Measurements from ENCODE around the gene DOCK11. TPM values are rescaled to one million over a fixed set of nuclear protein-coding genes. Genes with fewer than 3 reads are reported as not detected.

Gene DOCK11
- total RNA-seq, 6 experiments from 2014 or later: 1.1 to 4.4 (median 3.2) TPM

GRCh38 chrX:118679290-118679689 is 183.7 kb downstream of the DOCK11 start:
- TF ChIP-seq POLR2A (IDR thresholded peaks at IDR 0.05): no peak
- no peak for TF ChIP-seq CTCF (IDR thresholded peaks at IDR 0.05)
- WGBS (ENCODE audit: insufficient coverage, low coverage, low lambda C conversion rate, missing lambda C conversion rate): 56% methylated on average over 1 of the region's 1 CpG
- intact Hi-C loops (cut with DNase I): no loop called here

GRCh38 chrX:118682258-118683014 is 186.8 kb downstream of the DOCK11 start:
- H3K9me3 ChIP-seq: no peaks in the 10 kb centered on the region
- no peaks in the 10 kb centered on the region for H3K27me3 ChIP-seq
- peaks cover 0 to 6% (median 2%) of the 10 kb centered on the region in 4 donors for H3K4me1 ChIP-seq
- H3K27ac ChIP-seq: no peak overlapping the region
- intact Hi-C loops (cut with DNase I): no loop called here
- peak; percentile 45 to 73 (median 58) for ATAC-seq
- H3K4me3 ChIP-seq: no peak overlapping the region
- H3K36me3 ChIP-seq: no peaks in the 10 kb centered on the region
- TF ChIP-seq CTCF (IDR thresholded peaks at IDR 0.05) (no peak), POLR2A (IDR thresholded peaks at IDR 0.05) (no peak)
- DNase-seq: no peak
- 23% methylated on average over 2 of the region's 2 CpGs for WGBS (ENCODE audit: insufficient coverage, low coverage, low lambda C conversion rate, missing lambda C conversion rate)

More at GRCh38 chrX:118679290-118679689, 183.7 kb downstream of the DOCK11 start:
- no peaks in the 10 kb centered on the region for H3K9me3 ChIP-seq
- H3K27ac ChIP-seq: no peak overlapping the region
- H3K4me3 ChIP-seq: no peak overlapping the region
- DNase-seq (no peak), ATAC-seq (no peak)
- no peaks in the 10 kb centered on the region for H3K27me3 ChIP-seq
- no peaks in the 10 kb centered on the region for H3K36me3 ChIP-seq
- H3K4me1 ChIP-seq: peaks cover 0 to 6% (median 2%) of the 10 kb centered on the region in 4 donors

DNA sequence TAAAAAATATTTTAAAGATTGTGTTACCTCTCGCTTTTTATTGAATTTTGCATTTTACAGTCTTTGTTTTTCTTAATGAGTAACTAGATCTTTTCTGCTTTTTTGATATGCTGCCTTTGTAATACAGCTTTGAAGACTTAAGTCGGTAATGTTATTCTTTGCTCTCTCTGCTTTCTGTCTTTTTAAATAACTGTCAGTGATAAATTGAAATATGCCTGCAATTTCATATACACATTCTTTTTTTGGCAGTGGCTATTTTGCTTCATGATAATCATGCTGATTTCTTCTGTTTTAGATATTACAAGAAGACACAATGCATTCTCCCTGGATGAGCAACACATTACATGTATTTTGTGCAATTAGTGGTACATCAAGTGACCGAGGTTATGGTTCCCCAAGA is 189.8 kb downstream of the DOCK11 start:
- intact Hi-C loops (cut with DNase I): no loop called here
- WGBS (ENCODE audit: insufficient coverage, low coverage, low lambda C conversion rate, missing lambda C conversion rate): 53% methylated on average over 3 of the region's 3 CpGs
- ATAC-seq: no peak

DNA sequence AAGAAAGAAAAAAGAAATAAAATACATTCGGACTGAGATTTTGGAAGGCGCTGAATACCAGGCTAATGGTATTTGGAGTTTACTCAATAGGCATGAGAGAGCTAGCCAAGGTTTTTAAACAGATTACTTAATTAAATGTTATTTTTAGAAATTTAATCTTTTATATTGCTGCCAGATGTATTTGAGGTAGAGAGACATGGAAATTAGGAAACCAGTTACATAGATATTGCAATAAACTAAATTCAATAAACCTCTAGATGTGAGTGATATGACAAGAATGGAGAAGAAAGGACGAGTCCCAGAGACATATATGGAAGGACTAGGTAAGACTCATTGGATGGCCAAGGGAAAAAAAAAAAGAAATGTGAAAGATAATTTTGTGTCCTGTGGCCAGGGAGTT is 193.3 kb downstream of the DOCK11 start:
- Histone ChIP-seq H3K27ac (no peak overlapping the region), H3K4me3 (no peak overlapping the region), H3K9me3 (no peaks in the 10 kb centered on the region), H3K27me3 (no peaks in the 10 kb centered on the region), H3K4me1 (no peaks in the 10 kb centered on the region), H3K36me3 (no peaks in the 10 kb centered on the region)
- no peak for DNase-seq
- intact Hi-C loops (cut with DNase I): no loop called here
- no peak for ATAC-seq
- TF ChIP-seq POLR2A (IDR thresholded peaks at IDR 0.05): no peak
- TF ChIP-seq CTCF (IDR thresholded peaks at IDR 0.05): no peak
- WGBS (ENCODE audit: insufficient coverage, low coverage, low lambda C conversion rate, missing lambda C conversion rate): 74% methylated on average over 3 of the region's 3 CpGs

More for the DNA sequence above, 189.8 kb downstream of the DOCK11 start:
- TF ChIP-seq POLR2A (IDR thresholded peaks at IDR 0.05): no peak
- no peak for TF ChIP-seq CTCF (IDR thresholded peaks at IDR 0.05)
- no peak for DNase-seq
- no peaks in the 10 kb centered on the region for H3K9me3 ChIP-seq
- H3K27ac ChIP-seq: no peak overlapping the region
- no peaks in the 10 kb centered on the region for H3K36me3 ChIP-seq
- H3K27me3 ChIP-seq: no peaks in the 10 kb centered on the region
- H3K4me3 ChIP-seq: no peak overlapping the region
- H3K4me1 ChIP-seq: peaks cover 0 to 6% (median 2%) of the 10 kb centered on the region in 4 donors
